ENCODE data around the gene PIGU. TPM values are rescaled to one million over a fixed set of nuclear protein-coding genes. Genes with fewer than 3 reads are reported as not detected.

The PIGU gene
- total and polyA plus RNA-seq, 2 of the 13 experiments (the other 11 are each of a cell fraction or from before 2014, with no cell fraction given), result 45.5 to 231 TPM

DNA sequence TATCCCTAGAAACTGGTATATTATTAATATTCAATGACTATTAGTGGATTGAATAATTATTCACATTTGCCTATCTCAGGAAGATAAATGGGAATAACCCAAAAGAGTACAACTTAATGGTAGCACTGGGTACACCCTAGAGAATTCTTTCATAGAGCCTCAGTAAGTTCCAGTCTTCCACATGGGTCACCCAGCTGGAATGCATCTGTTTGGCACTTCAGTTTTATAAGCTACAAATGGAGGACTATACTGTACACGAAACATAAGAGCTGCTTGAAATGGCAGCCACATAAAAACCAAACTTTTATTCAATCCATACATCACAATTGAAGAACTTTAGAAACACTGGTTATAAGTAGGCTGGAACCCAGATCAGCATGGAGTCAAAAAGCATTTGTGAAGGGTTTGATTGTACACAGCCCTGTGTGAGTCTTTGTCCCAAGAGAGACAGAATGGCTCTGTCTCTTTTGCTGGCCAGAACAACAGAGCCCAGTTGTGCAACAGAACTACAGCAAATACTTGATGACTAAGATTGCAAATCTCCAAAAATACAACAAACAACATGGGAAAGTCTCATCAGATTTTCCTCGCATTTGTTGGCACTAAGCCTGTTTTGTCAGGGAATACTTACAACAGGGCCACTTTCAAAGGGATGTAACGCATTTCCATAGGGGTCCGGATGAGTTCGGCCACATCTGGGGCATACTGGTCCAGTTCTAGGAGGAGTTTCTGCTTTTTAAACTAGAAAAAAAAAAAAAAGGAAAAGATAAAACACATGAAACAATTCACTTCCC is 39.5 kb downstream of the PIGU start (continued):
- TF ChIP-seq, protein P1, sequence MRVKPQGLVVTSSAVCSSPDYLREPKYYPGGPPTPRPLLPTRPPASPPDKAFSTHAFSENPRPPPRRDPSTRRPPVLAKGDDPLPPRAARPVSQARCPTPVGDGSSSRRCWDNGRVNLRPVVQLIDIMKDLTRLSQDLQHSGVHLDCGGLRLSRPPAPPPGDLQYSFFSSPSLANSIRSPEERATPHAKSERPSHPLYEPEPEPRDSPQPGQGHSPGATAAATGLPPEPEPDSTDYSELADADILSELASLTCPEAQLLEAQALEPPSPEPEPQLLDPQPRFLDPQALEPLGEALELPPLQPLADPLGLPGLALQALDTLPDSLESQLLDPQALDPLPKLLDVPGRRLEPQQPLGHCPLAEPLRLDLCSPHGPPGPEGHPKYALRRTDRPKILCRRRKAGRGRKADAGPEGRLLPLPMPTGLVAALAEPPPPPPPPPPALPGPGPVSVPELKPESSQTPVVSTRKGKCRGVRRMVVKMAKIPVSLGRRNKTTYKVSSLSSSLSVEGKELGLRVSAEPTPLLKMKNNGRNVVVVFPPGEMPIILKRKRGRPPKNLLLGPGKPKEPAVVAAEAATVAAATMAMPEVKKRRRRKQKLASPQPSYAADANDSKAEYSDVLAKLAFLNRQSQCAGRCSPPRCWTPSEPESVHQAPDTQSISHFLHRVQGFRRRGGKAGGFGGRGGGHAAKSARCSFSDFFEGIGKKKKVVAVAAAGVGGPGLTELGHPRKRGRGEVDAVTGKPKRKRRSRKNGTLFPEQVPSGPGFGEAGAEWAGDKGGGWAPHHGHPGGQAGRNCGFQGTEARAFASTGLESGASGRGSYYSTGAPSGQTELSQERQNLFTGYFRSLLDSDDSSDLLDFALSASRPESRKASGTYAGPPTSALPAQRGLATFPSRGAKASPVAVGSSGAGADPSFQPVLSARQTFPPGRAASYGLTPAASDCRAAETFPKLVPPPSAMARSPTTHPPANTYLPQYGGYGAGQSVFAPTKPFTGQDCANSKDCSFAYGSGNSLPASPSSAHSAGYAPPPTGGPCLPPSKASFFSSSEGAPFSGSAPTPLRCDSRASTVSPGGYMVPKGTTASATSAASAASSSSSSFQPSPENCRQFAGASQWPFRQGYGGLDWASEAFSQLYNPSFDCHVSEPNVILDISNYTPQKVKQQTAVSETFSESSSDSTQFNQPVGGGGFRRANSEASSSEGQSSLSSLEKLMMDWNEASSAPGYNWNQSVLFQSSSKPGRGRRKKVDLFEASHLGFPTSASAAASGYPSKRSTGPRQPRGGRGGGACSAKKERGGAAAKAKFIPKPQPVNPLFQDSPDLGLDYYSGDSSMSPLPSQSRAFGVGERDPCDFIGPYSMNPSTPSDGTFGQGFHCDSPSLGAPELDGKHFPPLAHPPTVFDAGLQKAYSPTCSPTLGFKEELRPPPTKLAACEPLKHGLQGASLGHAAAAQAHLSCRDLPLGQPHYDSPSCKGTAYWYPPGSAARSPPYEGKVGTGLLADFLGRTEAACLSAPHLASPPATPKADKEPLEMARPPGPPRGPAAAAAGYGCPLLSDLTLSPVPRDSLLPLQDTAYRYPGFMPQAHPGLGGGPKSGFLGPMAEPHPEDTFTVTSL (CRISPR knock-in tag; IDR thresholded peaks at IDR 0.05; ENCODE audit: borderline replicate concordance), result 0 out of 2 replicates have a peak, but pooled peaks have one; percentile 26
- peak; percentile 32; the same call in 1 of the 2 replicates for TF ChIP-seq ZMYM3 (CRISPR knock-in tag; IDR thresholded peaks at IDR 0.05)
- no peak for TF ChIP-seq ATRX (CRISPR knock-in tag; IDR thresholded peaks at IDR 0.05; ENCODE audit: borderline replicate concordance)
- no peak for TF ChIP-seq ZNF337 (CRISPR knock-in tag; IDR thresholded peaks at IDR 0.05; ENCODE audit: borderline replicate concordance, low read depth)
- no peak for TF ChIP-seq TP53 (CRISPR knock-in tag; conservative IDR thresholded peaks at IDR 0.05)
- TF ChIP-seq, protein P2, sequence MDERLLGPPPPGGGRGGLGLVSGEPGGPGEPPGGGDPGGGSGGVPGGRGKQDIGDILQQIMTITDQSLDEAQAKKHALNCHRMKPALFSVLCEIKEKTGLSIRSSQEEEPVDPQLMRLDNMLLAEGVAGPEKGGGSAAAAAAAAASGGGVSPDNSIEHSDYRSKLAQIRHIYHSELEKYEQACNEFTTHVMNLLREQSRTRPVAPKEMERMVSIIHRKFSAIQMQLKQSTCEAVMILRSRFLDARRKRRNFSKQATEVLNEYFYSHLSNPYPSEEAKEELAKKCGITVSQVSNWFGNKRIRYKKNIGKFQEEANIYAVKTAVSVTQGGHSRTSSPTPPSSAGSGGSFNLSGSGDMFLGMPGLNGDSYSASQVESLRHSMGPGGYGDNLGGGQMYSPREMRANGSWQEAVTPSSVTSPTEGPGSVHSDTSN (CRISPR knock-in tag; IDR thresholded peaks at IDR 0.05), result no peak
- TF ChIP-seq, protein P3, sequence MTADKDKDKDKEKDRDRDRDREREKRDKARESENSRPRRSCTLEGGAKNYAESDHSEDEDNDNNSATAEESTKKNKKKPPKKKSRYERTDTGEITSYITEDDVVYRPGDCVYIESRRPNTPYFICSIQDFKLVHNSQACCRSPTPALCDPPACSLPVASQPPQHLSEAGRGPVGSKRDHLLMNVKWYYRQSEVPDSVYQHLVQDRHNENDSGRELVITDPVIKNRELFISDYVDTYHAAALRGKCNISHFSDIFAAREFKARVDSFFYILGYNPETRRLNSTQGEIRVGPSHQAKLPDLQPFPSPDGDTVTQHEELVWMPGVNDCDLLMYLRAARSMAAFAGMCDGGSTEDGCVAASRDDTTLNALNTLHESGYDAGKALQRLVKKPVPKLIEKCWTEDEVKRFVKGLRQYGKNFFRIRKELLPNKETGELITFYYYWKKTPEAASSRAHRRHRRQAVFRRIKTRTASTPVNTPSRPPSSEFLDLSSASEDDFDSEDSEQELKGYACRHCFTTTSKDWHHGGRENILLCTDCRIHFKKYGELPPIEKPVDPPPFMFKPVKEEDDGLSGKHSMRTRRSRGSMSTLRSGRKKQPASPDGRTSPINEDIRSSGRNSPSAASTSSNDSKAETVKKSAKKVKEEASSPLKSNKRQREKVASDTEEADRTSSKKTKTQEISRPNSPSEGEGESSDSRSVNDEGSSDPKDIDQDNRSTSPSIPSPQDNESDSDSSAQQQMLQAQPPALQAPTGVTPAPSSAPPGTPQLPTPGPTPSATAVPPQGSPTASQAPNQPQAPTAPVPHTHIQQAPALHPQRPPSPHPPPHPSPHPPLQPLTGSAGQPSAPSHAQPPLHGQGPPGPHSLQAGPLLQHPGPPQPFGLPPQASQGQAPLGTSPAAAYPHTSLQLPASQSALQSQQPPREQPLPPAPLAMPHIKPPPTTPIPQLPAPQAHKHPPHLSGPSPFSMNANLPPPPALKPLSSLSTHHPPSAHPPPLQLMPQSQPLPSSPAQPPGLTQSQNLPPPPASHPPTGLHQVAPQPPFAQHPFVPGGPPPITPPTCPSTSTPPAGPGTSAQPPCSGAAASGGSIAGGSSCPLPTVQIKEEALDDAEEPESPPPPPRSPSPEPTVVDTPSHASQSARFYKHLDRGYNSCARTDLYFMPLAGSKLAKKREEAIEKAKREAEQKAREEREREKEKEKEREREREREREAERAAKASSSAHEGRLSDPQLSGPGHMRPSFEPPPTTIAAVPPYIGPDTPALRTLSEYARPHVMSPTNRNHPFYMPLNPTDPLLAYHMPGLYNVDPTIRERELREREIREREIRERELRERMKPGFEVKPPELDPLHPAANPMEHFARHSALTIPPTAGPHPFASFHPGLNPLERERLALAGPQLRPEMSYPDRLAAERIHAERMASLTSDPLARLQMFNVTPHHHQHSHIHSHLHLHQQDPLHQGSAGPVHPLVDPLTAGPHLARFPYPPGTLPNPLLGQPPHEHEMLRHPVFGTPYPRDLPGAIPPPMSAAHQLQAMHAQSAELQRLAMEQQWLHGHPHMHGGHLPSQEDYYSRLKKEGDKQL (CRISPR knock-in tag; IDR thresholded peaks at IDR 0.05; ENCODE audit: low read depth), result no peak
- TF ChIP-seq, protein P4, sequence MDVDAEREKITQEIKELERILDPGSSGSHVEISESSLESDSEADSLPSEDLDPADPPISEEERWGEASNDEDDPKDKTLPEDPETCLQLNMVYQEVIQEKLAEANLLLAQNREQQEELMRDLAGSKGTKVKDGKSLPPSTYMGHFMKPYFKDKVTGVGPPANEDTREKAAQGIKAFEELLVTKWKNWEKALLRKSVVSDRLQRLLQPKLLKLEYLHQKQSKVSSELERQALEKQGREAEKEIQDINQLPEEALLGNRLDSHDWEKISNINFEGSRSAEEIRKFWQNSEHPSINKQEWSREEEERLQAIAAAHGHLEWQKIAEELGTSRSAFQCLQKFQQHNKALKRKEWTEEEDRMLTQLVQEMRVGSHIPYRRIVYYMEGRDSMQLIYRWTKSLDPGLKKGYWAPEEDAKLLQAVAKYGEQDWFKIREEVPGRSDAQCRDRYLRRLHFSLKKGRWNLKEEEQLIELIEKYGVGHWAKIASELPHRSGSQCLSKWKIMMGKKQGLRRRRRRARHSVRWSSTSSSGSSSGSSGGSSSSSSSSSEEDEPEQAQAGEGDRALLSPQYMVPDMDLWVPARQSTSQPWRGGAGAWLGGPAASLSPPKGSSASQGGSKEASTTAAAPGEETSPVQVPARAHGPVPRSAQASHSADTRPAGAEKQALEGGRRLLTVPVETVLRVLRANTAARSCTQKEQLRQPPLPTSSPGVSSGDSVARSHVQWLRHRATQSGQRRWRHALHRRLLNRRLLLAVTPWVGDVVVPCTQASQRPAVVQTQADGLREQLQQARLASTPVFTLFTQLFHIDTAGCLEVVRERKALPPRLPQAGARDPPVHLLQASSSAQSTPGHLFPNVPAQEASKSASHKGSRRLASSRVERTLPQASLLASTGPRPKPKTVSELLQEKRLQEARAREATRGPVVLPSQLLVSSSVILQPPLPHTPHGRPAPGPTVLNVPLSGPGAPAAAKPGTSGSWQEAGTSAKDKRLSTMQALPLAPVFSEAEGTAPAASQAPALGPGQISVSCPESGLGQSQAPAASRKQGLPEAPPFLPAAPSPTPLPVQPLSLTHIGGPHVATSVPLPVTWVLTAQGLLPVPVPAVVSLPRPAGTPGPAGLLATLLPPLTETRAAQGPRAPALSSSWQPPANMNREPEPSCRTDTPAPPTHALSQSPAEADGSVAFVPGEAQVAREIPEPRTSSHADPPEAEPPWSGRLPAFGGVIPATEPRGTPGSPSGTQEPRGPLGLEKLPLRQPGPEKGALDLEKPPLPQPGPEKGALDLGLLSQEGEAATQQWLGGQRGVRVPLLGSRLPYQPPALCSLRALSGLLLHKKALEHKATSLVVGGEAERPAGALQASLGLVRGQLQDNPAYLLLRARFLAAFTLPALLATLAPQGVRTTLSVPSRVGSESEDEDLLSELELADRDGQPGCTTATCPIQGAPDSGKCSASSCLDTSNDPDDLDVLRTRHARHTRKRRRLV (CRISPR knock-in tag; IDR thresholded peaks at IDR 0.05), result no peak
